Measurements from ENCODE around the gene EXOSC9. TPM values are rescaled to one million over a fixed set of nuclear protein-coding genes. Genes with fewer than 3 reads are reported as not detected.

Gene EXOSC9
- total and polyA plus RNA-seq, 2 of the 8 experiments (the other 6 are each of a cell fraction or from before 2014, with no cell fraction given): 33.2 to 54.9 TPM

DNA sequence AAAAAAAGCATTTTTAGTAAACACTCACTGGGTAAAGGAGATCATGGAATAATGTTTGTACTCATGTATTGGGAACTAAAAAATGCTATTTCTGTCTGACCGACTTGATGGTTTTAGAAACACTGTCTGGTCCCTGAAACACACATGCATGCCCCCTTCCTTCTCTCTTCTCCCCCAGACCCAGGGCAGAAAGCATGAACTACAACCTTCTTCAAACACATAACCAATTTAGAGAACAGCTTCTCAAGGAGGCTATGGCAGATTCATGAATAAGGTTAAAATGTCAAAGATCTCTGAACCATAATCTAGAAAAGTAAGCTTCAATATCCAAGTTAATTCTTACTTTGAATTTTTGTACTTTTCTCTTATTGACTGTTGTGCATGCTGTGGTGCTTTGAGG, 16.6 kb downstream of the EXOSC9 start:
- H3K4ac ChIP-seq (replicated peaks; ENCODE audit: insufficient read length, low read depth, low read length): no peak overlapping the region
- TF ChIP-seq NANOG (IDR thresholded peaks at IDR 0.05; ENCODE audit: insufficient read depth, low read depth, low read length, poor library complexity, severe bottlenecking) (no peak), SP1 (IDR thresholded peaks at IDR 0.05; ENCODE audit: low read depth, low read length) (no peak), FOSL1 (IDR thresholded peaks at IDR 0.05; ENCODE audit: insufficient read depth, low read depth, low read length) (no peak), EGR1 (IDR thresholded peaks at IDR 0.05; ENCODE audit: borderline replicate concordance, low read depth, low read length) (no peak), RXRA (IDR thresholded peaks at IDR 0.05; ENCODE audit: insufficient read depth, low read depth, low read length) (no peak), TEAD4 (IDR thresholded peaks at IDR 0.05; ENCODE audit: low read depth, low read length) (no peak)
- TF ChIP-seq, protein P1, sequence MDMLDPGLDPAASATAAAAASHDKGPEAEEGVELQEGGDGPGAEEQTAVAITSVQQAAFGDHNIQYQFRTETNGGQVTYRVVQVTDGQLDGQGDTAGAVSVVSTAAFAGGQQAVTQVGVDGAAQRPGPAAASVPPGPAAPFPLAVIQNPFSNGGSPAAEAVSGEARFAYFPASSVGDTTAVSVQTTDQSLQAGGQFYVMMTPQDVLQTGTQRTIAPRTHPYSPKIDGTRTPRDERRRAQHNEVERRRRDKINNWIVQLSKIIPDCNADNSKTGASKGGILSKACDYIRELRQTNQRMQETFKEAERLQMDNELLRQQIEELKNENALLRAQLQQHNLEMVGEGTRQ (IDR thresholded peaks at IDR 0.05; ENCODE audit: low read length): no peak

More for the DNA sequence above, 16.6 kb downstream of the EXOSC9 start:
- Histone ChIP-seq H4K8ac (ENCODE audit: extremely low read depth, insufficient read depth, low read length) (no peak overlapping the region), H3K9ac (replicated peaks in 1 of 4; ENCODE audit: extremely low read depth in 1 of 4, low read depth in 3 of 4, low read length in 3 of 4) (no peak overlapping the region), H3K14ac (ENCODE audit: insufficient read length) (no peak overlapping the region), H2BK20ac (ENCODE audit: low read length) (no peak overlapping the region), H3K36me3 (ENCODE audit: control insufficient read depth in 2 of 4, insufficient read depth in 4 of 4, low read length in 3 of 4) (peaks cover 34 to 93% (median 57%) of the 10 kb centered on the region in 4 experiments), H3K27me3 (replicated peaks in 1 of 4; ENCODE audit: control insufficient read depth in 3 of 4, extremely low read depth in 1 of 4, insufficient read depth in 3 of 4, low read length in 3 of 4) (no peaks in the 10 kb centered on the region), H3K23ac (ENCODE audit: insufficient read length) (no peak overlapping the region), H3K23me2 (ENCODE audit: low read depth, low read length) (no peaks in the 10 kb centered on the region), H4K91ac (replicated peaks; ENCODE audit: insufficient read length, low read length) (no peak overlapping the region), H4K20me1 (replicated peaks in 1 of 2; ENCODE audit: control insufficient read depth in 1 of 2, insufficient read depth in 2 of 2, low read length in 2 of 2) (no peaks in the 10 kb centered on the region), H3K79me1 (ENCODE audit: low read depth, low read length) (no peaks in the 10 kb centered on the region; the same call in 1 of the 2 replicates), H3K18ac (ENCODE audit: extremely low read depth, low read length) (no peak overlapping the region), H2AK5ac (ENCODE audit: low read depth, low read length) (no peak overlapping the region), H3K4me2 (ENCODE audit: insufficient read depth in 1 of 2, low read depth in 2 of 2, low read length in 2 of 2) (no peak overlapping the region), H2AFZ (ENCODE audit: low read length) (no peak overlapping the region), H3K79me2 (ENCODE audit: control insufficient read depth in 1 of 2, insufficient read depth in 2 of 2, low read length in 2 of 2) (peaks cover 5 to 20% of the 10 kb centered on the region in 2 experiments; a peak in 3 of 4 replicates), H3K9me3 (ENCODE audit: insufficient read depth in 2 of 2, low read depth in 1 of 2, low read length in 1 of 2) (no peaks in the 10 kb centered on the region), H2BK12ac (ENCODE audit: low read depth, low read length) (no peak overlapping the region), H4K5ac (ENCODE audit: insufficient read length, low read depth, low read length) (no peak overlapping the region), H3K4me1 (replicated peaks in 1 of 4; ENCODE audit: control insufficient read depth in 3 of 4, insufficient read depth in 4 of 4, low read length in 3 of 4) (no peaks in the 10 kb centered on the region; a peak in 2 of 7 replicates), H2BK120ac (replicated peaks; ENCODE audit: low read depth, low read length) (no peak overlapping the region), H3K27ac (ENCODE audit: low read depth, low read length) (no peak overlapping the region), H3K4me3 (ENCODE audit: extremely low read depth in 1 of 4, insufficient read depth in 2 of 4, low read depth in 3 of 4, low read length in 4 of 4) (no peak overlapping the region), H2BK15ac (ENCODE audit: low read length) (no peak overlapping the region), H2BK5ac (ENCODE audit: low read depth, low read length) (no peak overlapping the region), H3K56ac (replicated peaks; ENCODE audit: insufficient read length, low read depth, low read length) (no peak overlapping the region)
- 95% methylated on average over 1 of the region's 1 CpG; no CpG with 5 or more reads in 1 of the 2 experiments for WGBS, 2 experiments (ENCODE audit: extremely low coverage in 1 of 2, insufficient coverage in 1 of 2, insufficient read length in 1 of 2, insufficient replicate concordance in 2 of 2, low coverage in 1 of 2, low lambda C conversion rate in 2 of 2, missing lambda C conversion rate in 1 of 2)
- ChIA-PET CTCF (ENCODE audit: partially characterized antibody) (interaction anchor here (0.7 to 1.3 kb wide), 3 partner anchors 14 to 121 kb away, joined by 3 to 5 read pairs (median 3); partner anchors contain the start of gene ANXA5), POLR2A (ENCODE audit: partially characterized antibody) (interaction anchor here (0.6 to 12.6 kb wide), 4 partner anchors 12 to 1559 kb away, joined by 3 to 246 read pairs (median 3); partner anchors contain the start of gene EXOSC9)
- no peak for FAIRE-seq
- no peak for DNase-seq (ENCODE audit: low read depth in 1 of 2, low spot score in 2 of 2)

All from H1 (cell line).